K562 (cell line): Measurements from ENCODE around the gene HEY2. TPM values are rescaled to one million over a fixed set of nuclear protein-coding genes. Genes with fewer than 3 reads are reported as not detected.
A peak's percentile ranks its signal among the peaks of the same experiment; 100 is the strongest.

Source experiments
- CBX3 ChIP-seq, 2 experiments: IDR thresholded peaks; 1 replicate in 1 of 2; 2 replicates in 1 of 2; pipeline ENCODE4 v1.6.1; 2012; ENCODE audit warnings: inconsistent platforms in 2 of 2, low read length in 2 of 2, borderline replicate concordance in 1 of 2, control low read depth in 1 of 2
- COPS2 ChIP-seq: fragments of 450-650 bp; conservative IDR thresholded peaks from 2 replicates; pipeline ENCODE4 v1.6.1; 2016; ENCODE audit warnings: mild to moderate bottlenecking, moderate library complexity
- EHMT2 ChIP-seq: fragments of 450-650 bp; IDR thresholded peaks from 2 replicates; pipeline ENCODE4 v1.6.1; 2018; ENCODE audit warnings: antibody characterized with exemption
- HNRNPLL ChIP-seq: fragments of 200-400 bp; formaldehyde crosslinking; IDR thresholded peaks from 2 replicates; pipeline ENCODE4 v1.6.1; 2017; ENCODE audit warnings: low read length, low read depth, mild to moderate bottlenecking; ENCODE audit not compliant: poor library complexity, severe bottlenecking
- LEF1 ChIP-seq: fragments of 450-650 bp; IDR thresholded peaks from 2 replicates; pipeline ENCODE4 v1.6.1; 2016; ENCODE audit warnings: mild to moderate bottlenecking
- PRMT5 ChIP-seq: sonication (generic); formaldehyde crosslinking; IDR thresholded peaks from 2 replicates; pipeline ENCODE4 v1.5.0; 2020; ENCODE audit warnings: missing genetic modification reagents
- RBM39 ChIP-seq: fragments of 200-400 bp; formaldehyde crosslinking; optimal IDR thresholded peaks from 2 replicates; pipeline ENCODE3; 2018; ENCODE audit warnings: low read depth, low read length
- ZFX ChIP-seq: sonication (generic); formaldehyde crosslinking; IDR thresholded peaks from 2 replicates; pipeline ENCODE4 v1.8.0; 2022; ENCODE audit warnings: mild to moderate bottlenecking, missing genetic modification reagents, moderate library complexity
- ZNF197 ChIP-seq: fragments of 200-800 bp; sonication (Bioruptor generic); IDR thresholded peaks from 2 replicates; pipeline ENCODE4 v1.6.1; 2016; ENCODE audit warnings: low read depth, missing genetic modification characterization, missing compliant biosample characterization
- ZNF263 ChIP-seq: sonication (generic); formaldehyde crosslinking; IDR thresholded peaks from 2 replicates; pipeline ENCODE4 v1.8.0; 2022; ENCODE audit warnings: mild to moderate bottlenecking, missing genetic modification reagents, borderline replicate concordance
- ZNF583 ChIP-seq: fragments of 250-450 bp; sonication (Bioruptor Pico); IDR thresholded peaks from 2 replicates; pipeline ENCODE4 v1.4.0; 2020
- ZNF75A ChIP-seq: fragments of 450-650 bp; formaldehyde crosslinking; IDR thresholded peaks from 2 replicates; pipeline ENCODE4 v1.4.0; 2020; ENCODE audit warnings: mild to moderate bottlenecking
- ZNF766 ChIP-seq: fragments of 200-800 bp; sonication (Bioruptor generic); conservative IDR thresholded peaks from 2 replicates; pipeline ENCODE4 v1.6.1; 2016; ENCODE audit warnings: missing genetic modification characterization, missing compliant biosample characterization
- polyA plus RNA-seq, 8 experiments: library from polyadenylated mRNA; depleted of rRNA in 4 of 8; stranded (reverse) in 5 of 8; unstranded in 3 of 8; fragments of >200 nt; fragmentation: Nextera tagmentation in 2 of 8; fragmentation: Illumina TruSeq in 1 of 8; extraction: Ambion mirVana in 2 of 8; extraction: Trizol in 1 of 8; gene quantifications; 2 replicates each; pipeline versions ENCODE4 v1.2.1 to v1.2.3, GENCODE V29; 2011 to 2014; ENCODE audit warnings: inconsistent platforms in 1 of 8, missing spikeins in 1 of 8
- total RNA-seq, 7 experiments: library from RNA; depleted of rRNA in 6 of 7; stranded (reverse); fragments of >200 nt in 6 of 7; fragmentation: Illumina TruSeq in 2 of 7; extraction: Trizol in 2 of 7; gene quantifications; 2 replicates each; pipeline versions ENCODE4 v1.2.1 to v1.2.3, GENCODE V29; 2011 to 2021; ENCODE audit warnings: low replicate concordance in 1 of 7
- TF ChIP-seq, protein P1 (sequence below): sonication (generic); formaldehyde crosslinking; IDR thresholded peaks from 2 replicates; pipeline ENCODE4 v1.8.0; 2023; ENCODE audit warnings: mild to moderate bottlenecking, missing genetic modification reagents
- TF ChIP-seq, protein P2 (sequence below): fragments of 450-650 bp; formaldehyde crosslinking; IDR thresholded peaks from 2 replicates; pipeline ENCODE4 v1.4.0; 2020; ENCODE audit warnings: mild to moderate bottlenecking
- TF ChIP-seq, protein P3 (sequence below): fragments of 150-350 bp; IDR thresholded peaks from 2 replicates; pipeline ENCODE4 v1.6.1; 2014; ENCODE audit warnings: low read depth, mild to moderate bottlenecking, low read length, borderline replicate concordance
- TF ChIP-seq, protein P4 (sequence below), 2 experiments: fragments of 200-800 bp in 1 of 2; sonication (Bioruptor generic) in 1 of 2; sonication (generic) in 1 of 2; formaldehyde crosslinking in 1 of 2; IDR thresholded peaks in 1 of 2; conservative IDR thresholded peaks in 1 of 2; 2 replicates each; pipeline versions ENCODE4 v1.5.0 to v1.6.1; 2016 to 2020; ENCODE audit warnings: missing compliant biosample characterization in 1 of 2, missing genetic modification characterization in 1 of 2, missing genetic modification reagents in 1 of 2

The HEY2 gene
- total and polyA plus RNA-seq, 9 of the 15 experiments (the other 6 are each of a cell fraction or from before 2014, with no cell fraction given), result 0.03 to 0.07 (median 0.06) TPM; not detected in 5

DNA sequence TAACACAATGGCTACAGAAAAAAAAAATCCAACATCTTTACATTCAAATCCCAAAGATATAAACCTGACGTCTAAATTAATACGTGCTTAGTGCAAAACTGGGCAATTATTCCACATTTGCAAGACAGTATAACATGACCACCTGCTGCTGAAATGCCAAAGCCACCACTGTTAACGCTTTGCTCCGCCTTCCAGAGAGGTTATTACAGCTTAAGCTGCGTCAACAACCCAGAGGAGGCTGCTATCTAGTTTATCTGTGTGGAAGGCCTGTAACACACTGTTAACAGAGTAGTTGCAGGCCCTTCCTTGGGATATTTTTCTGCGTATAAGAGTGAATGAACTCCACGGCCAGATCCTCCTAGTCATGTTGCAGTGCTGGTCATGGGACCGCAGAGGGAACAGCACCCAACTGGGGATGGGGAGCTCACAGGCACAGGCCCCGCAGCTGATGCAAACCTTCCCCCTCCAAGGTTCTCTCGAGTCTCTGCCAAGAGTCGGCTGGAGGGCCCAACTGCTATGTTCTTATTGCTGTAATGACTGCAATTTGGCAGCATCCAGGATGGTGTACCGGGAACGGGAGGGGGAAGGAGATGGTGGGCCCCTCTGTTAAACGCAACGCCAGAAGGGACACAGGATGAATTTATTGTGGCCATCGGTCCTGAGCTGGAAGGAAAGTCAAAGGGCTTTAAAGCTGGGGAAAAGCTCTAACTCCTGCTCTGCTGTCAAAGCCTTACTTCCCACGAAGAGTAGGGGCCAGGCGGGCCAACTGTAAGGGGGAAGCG, 40.3 kb downstream of the HEY2 start (continued):
- TF ChIP-seq, protein P1, sequence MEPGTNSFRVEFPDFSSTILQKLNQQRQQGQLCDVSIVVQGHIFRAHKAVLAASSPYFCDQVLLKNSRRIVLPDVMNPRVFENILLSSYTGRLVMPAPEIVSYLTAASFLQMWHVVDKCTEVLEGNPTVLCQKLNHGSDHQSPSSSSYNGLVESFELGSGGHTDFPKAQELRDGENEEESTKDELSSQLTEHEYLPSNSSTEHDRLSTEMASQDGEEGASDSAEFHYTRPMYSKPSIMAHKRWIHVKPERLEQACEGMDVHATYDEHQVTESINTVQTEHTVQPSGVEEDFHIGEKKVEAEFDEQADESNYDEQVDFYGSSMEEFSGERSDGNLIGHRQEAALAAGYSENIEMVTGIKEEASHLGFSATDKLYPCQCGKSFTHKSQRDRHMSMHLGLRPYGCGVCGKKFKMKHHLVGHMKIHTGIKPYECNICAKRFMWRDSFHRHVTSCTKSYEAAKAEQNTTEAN (CRISPR knock-in tag), result no peak
- peak; percentile 57 for TF ChIP-seq RBM39
- TF ChIP-seq, protein P2, sequence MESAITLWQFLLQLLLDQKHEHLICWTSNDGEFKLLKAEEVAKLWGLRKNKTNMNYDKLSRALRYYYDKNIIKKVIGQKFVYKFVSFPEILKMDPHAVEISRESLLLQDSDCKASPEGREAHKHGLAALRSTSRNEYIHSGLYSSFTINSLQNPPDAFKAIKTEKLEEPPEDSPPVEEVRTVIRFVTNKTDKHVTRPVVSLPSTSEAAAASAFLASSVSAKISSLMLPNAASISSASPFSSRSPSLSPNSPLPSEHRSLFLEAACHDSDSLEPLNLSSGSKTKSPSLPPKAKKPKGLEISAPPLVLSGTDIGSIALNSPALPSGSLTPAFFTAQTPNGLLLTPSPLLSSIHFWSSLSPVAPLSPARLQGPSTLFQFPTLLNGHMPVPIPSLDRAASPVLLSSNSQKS (CRISPR knock-in tag), result no peak
- no peak; the same call in 1 of the 2 replicates for TF ChIP-seq LEF1
- TF ChIP-seq, protein P3, sequence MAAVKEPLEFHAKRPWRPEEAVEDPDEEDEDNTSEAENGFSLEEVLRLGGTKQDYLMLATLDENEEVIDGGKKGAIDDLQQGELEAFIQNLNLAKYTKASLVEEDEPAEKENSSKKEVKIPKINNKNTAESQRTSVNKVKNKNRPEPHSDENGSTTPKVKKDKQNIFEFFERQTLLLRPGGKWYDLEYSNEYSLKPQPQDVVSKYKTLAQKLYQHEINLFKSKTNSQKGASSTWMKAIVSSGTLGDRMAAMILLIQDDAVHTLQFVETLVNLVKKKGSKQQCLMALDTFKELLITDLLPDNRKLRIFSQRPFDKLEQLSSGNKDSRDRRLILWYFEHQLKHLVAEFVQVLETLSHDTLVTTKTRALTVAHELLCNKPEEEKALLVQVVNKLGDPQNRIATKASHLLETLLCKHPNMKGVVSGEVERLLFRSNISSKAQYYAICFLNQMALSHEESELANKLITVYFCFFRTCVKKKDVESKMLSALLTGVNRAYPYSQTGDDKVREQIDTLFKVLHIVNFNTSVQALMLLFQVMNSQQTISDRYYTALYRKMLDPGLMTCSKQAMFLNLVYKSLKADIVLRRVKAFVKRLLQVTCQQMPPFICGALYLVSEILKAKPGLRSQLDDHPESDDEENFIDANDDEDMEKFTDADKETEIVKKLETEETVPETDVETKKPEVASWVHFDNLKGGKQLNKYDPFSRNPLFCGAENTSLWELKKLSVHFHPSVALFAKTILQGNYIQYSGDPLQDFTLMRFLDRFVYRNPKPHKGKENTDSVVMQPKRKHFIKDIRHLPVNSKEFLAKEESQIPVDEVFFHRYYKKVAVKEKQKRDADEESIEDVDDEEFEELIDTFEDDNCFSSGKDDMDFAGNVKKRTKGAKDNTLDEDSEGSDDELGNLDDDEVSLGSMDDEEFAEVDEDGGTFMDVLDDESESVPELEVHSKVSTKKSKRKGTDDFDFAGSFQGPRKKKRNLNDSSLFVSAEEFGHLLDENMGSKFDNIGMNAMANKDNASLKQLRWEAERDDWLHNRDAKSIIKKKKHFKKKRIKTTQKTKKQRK, result no peak
- TF ChIP-seq ZNF766 (CRISPR knock-in tag), result peak; percentile 50; the same call in 1 of the 2 replicates
- peak; percentile 60; the same call in 1 of the 2 replicates for TF ChIP-seq ZNF263
- no peak for TF ChIP-seq CBX3 (IDR thresholded peaks at IDR 0.05; ENCODE audit: borderline replicate concordance in 1 of 2, low read length in 2 of 2)
- no peak for TF ChIP-seq ZNF197 (CRISPR knock-in tag)
- 0 out of 2 replicates have a peak, but pooled peaks have one; percentile 10 for TF ChIP-seq ZNF583
- TF ChIP-seq COPS2, result no peak
- TF ChIP-seq HNRNPLL, result peak; percentile 96
- TF ChIP-seq ZFX (CRISPR knock-in tag), result peak; percentile 85
- TF ChIP-seq EHMT2, result no peak
- TF ChIP-seq, protein P4, sequence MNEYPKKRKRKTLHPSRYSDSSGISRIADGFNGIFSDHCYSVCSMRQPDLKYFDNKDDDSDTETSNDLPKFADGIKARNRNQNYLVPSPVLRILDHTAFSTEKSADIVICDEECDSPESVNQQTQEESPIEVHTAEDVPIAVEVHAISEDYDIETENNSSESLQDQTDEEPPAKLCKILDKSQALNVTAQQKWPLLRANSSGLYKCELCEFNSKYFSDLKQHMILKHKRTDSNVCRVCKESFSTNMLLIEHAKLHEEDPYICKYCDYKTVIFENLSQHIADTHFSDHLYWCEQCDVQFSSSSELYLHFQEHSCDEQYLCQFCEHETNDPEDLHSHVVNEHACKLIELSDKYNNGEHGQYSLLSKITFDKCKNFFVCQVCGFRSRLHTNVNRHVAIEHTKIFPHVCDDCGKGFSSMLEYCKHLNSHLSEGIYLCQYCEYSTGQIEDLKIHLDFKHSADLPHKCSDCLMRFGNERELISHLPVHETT (CRISPR knock-in tag; conservative IDR thresholded peaks at IDR 0.05 in 1 of 2, IDR thresholded peaks at IDR 0.05 in 1 of 2), result peak in 1 of 2 experiments; percentile 13; a peak in 1 of 4 replicates
- no peak for TF ChIP-seq ZNF75A
- TF ChIP-seq PRMT5 (CRISPR knock-in tag), result no peak
